HepG2 (cell line): ENCODE measurements around the gene MVP. TPM values are rescaled to one million over a fixed set of nuclear protein-coding genes. Genes with fewer than 3 reads are reported as not detected.

ENCODE experiments used
- ATAC-seq: fragments of 200-7000 bp; cut with Tn5 transposase; 3 replicates; pipeline ENCODE4 v1.9.1; 2020; ENCODE audit warnings: mild to moderate bottlenecking, moderate library complexity
- BruUV-seq: library from RNA; stranded (reverse); fragments of 400-500 nt; replicated peaks from 2 replicates; lab custom pipeline; 2021; lab: Mats Ljungman, UMichigan
- CTCF ChIA-PET: fragments of 300-600 bp; formaldehyde crosslinking; extraction: SDS; loops from one replicate; lab custom pipeline; 2021; ENCODE audit warnings: low total read pairs, inconsistent platforms, low intra/inter-chr PET ratio; lab: Yijun Ruan, JAX
- POLR2A ChIA-PET: fragments of 350-600 bp; sonication (Branson Sonifier 250); formaldehyde crosslinking; loops from one replicate; lab custom pipeline; 2020; ENCODE audit warnings: antibody characterized with exemption, inconsistent platforms; lab: Yijun Ruan, JAX
- DNase-seq: peaks from one replicate; pipeline ENCODE4 v3.0.0-alpha.2; 2015; ENCODE audit warnings: low spot score
- FAIRE-seq: peaks from 3 replicates; lab custom pipeline; 2011; peaks lifted over from hg19 to GRCh38; lab: Jason Lieb, UNC
- H2AFZ ChIP-seq: one replicate; pipeline ENCODE4 v1.6.1; 2011; ENCODE audit warnings: low read length, inconsistent platforms
- H3K27ac ChIP-seq: fragments of 300-600 bp; 3 replicates; pipeline ENCODE4 v1.8.0; 2011; ENCODE audit warnings: mixed run types, mild to moderate bottlenecking, mixed read lengths, low read length, inconsistent platforms; ENCODE audit not compliant: insufficient read depth; ENCODE audit errors: extremely low read length
- H3K27me3 ChIP-seq, 2 experiments: fragments of 200-600 bp in 1 of 2; 2 replicates in 1 of 2; 3 replicates in 1 of 2; pipeline versions ENCODE4 v1.6.0 to v1.8.0; 2011; ENCODE audit warnings: low read length in 2 of 2, mild to moderate bottlenecking in 2 of 2, moderate library complexity in 2 of 2, inconsistent platforms in 1 of 2; ENCODE audit not compliant: insufficient read depth in 2 of 2, control insufficient read depth in 1 of 2
- H3K36me3 ChIP-seq, 2 experiments: fragments of 200-600 bp in 1 of 2; replicated peaks in 1 of 2; 2 replicates in 1 of 2; 3 replicates in 1 of 2; pipeline versions ENCODE4 v1.5.1 to v1.8.0; 2011; ENCODE audit warnings: low read length in 2 of 2, inconsistent platforms in 1 of 2; ENCODE audit not compliant: insufficient read depth in 2 of 2, control insufficient read depth in 1 of 2
- H3K4me1 ChIP-seq: 2 replicates; pipeline ENCODE4 v1.5.1; 2012; ENCODE audit warnings: low read length, inconsistent platforms; ENCODE audit not compliant: insufficient read depth
- H3K4me2 ChIP-seq: 2 replicates; pipeline ENCODE4 v1.6.0; 2011; ENCODE audit warnings: low read depth, low read length, inconsistent platforms
- H3K4me3 ChIP-seq, 3 experiments: fragments of 200-600 bp in 1 of 3; sonication (generic), shearing (Covaris generic) in 1 of 3; replicated peaks in 1 of 3; 2 replicates each; pipeline ENCODE4 v1.5.1; 2011 to 2016; ENCODE audit warnings: low read length in 3 of 3, inconsistent platforms in 2 of 3, low read depth in 2 of 3, mild to moderate bottlenecking in 2 of 3, control low read depth in 1 of 3, mixed read lengths in 1 of 3; ENCODE audit not compliant: insufficient read depth in 1 of 3
- H3K79me2 ChIP-seq: one replicate; pipeline ENCODE4 v1.6.1; 2011; ENCODE audit warnings: low read length, inconsistent platforms; ENCODE audit not compliant: insufficient read depth
- H3K9ac ChIP-seq: 2 replicates; pipeline ENCODE4 v1.6.0; 2011; ENCODE audit warnings: mild to moderate bottlenecking, low read depth, low read length, inconsistent platforms; ENCODE audit not compliant: insufficient read depth
- H3K9me3 ChIP-seq: 2 replicates; pipeline ENCODE4 v1.5.1; 2012; ENCODE audit warnings: mild to moderate bottlenecking, low read length
- H4K20me1 ChIP-seq: 2 replicates; pipeline ENCODE4 v1.6.0; 2011; ENCODE audit warnings: inconsistent platforms, mild to moderate bottlenecking, low read length, moderate library complexity; ENCODE audit not compliant: insufficient read depth
- FIP1L1 ChIP-seq: fragments of 200-400 bp; formaldehyde crosslinking; IDR thresholded peaks from 2 replicates; pipeline ENCODE4 v1.6.1; 2018; ENCODE audit warnings: low read depth, mild to moderate bottlenecking, low read length, moderate library complexity, borderline replicate concordance; ENCODE audit not compliant: insufficient read depth
- SMC3 ChIP-seq: IDR thresholded peaks from 2 replicates; pipeline ENCODE4 v1.6.1; 2011; ENCODE audit warnings: low read length, improper control_type of control experiment
- ZNF572 ChIP-seq: sonication (generic); formaldehyde crosslinking; IDR thresholded peaks from 2 replicates; pipeline ENCODE4 v1.5.1; 2020; ENCODE audit warnings: mild to moderate bottlenecking, missing genetic modification reagents
- WGBS: methylation state at CpG from one replicate; pipeline ENCODE4 v1.1.6; 2017; ENCODE audit warnings: low lambda C conversion rate; 5-methylcytosine and 5-hydroxymethylcytosine counted together
- in situ Hi-C: cut with HindIII; loops from 2 replicates; pipeline ENCODE4 v1.10.0; 2017; ENCODE audit warnings: low pct_unique_long_range_greater_than_20kb; ENCODE audit not compliant: extremely low pct_ligation_motif_present
- intact Hi-C: fragments of 100-400 bp; cut with micrococcal nuclease; formaldehyde crosslinking; loops from one replicate; pipeline ENCODE4 v1.10.0; 2022; ENCODE audit not compliant: unreplicated experiment
- polyA plus RNA-seq, 8 experiments: library from polyadenylated mRNA; depleted of rRNA in 3 of 8; stranded (reverse) in 7 of 8; unstranded in 1 of 8; fragments of >200 nt; fragmentation: Illumina TruSeq in 4 of 8; extraction: Trizol in 4 of 8; gene quantifications; 2 replicates each; pipeline versions ENCODE4 v1.2.1 to v1.2.3, GENCODE V29; 2011 to 2016; ENCODE audit warnings: low read depth in 4 of 8, missing spikeins in 1 of 8, mixed read lengths in 1 of 8; ENCODE audit not compliant: insufficient read depth in 1 of 8
- total RNA-seq, 5 experiments: library from RNA; depleted of rRNA; stranded (reverse); fragments of >200 nt; fragmentation: Illumina TruSeq; extraction: Trizol; gene quantifications; 2 replicates each; pipeline ENCODE4 v1.2.3, GENCODE V29; 2016; ENCODE audit warnings: low read depth in 1 of 5
- TF ChIP-seq, protein P1 (sequence below): IDR thresholded peaks from 2 replicates; pipeline ENCODE4 v1.6.1; 2016; ENCODE audit warnings: mild to moderate bottlenecking
- TF ChIP-seq, protein P2 (sequence below): IDR thresholded peaks from 2 replicates; pipeline ENCODE4 v1.6.1; 2016; ENCODE audit warnings: low read depth, control low read depth
- TF ChIP-seq, protein P3 (sequence below): sonication (generic); formaldehyde crosslinking; IDR thresholded peaks from 2 replicates; pipeline ENCODE4 v1.8.1; 2023; ENCODE audit warnings: mild to moderate bottlenecking, missing genetic modification reagents, borderline replicate concordance
- TF ChIP-seq, protein P4 (sequence below): IDR thresholded peaks from 2 replicates; pipeline ENCODE4 v1.6.1; 2012; ENCODE audit warnings: inconsistent platforms

Gene MVP
- total and polyA plus RNA-seq, 2 of the 13 experiments (the other 11 are each of a cell fraction or from before 2014, with no cell fraction given), result 22.9 to 43.5 TPM

DNA sequence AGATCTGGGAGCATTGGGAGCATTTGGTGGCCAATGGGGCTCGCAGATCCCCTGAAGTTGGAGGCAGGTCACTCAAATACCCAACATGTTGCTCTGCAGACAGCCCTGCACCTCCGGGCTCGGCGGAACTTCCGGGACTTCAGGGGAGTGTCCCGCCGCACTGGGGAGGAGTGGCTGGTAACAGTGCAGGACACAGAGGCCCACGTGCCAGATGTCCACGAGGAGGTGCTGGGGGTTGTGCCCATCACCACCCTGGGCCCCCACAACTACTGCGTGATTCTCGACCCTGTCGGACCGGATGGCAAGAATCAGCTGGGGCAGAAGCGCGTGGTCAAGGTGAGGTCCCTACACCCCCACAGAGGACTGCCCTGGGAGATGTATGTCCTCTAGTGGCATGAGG, 16.4 kb downstream of the MVP start:
- FAIRE-seq (no peak), DNase-seq (no peak), ATAC-seq (no peak)
- H4K20me1 ChIP-seq, result no peaks in the 10 kb centered on the region
- no peak overlapping the region for H3K4me3 ChIP-seq
- intact Hi-C loops, result no loop called here
- CTCF ChIA-PET, result interaction anchor here (0.6 kb wide), 1 partner anchor 130 kb away, joined by 3 read pairs; no protein-coding TSS in a partner anchor
- BruUV-seq, result no TSS peak
- H3K27ac ChIP-seq, result no peak overlapping the region
- H3K79me2 ChIP-seq, result no peaks in the 10 kb centered on the region
- H3K4me1 ChIP-seq, result no peaks in the 10 kb centered on the region
- TF ChIP-seq, protein P1, sequence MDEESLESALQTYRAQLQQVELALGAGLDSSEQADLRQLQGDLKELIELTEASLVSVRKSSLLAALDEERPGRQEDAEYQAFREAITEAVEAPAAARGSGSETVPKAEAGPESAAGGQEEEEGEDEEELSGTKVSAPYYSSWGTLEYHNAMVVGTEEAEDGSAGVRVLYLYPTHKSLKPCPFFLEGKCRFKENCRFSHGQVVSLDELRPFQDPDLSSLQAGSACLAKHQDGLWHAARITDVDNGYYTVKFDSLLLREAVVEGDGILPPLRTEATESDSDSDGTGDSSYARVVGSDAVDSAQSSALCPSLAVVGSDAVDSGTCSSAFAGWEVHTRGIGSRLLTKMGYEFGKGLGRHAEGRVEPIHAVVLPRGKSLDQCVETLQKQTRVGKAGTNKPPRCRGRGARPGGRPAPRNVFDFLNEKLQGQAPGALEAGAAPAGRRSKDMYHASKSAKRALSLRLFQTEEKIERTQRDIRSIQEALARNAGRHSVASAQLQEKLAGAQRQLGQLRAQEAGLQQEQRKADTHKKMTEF (CRISPR knock-in tag), result no peak
- TF ChIP-seq, protein P2, sequence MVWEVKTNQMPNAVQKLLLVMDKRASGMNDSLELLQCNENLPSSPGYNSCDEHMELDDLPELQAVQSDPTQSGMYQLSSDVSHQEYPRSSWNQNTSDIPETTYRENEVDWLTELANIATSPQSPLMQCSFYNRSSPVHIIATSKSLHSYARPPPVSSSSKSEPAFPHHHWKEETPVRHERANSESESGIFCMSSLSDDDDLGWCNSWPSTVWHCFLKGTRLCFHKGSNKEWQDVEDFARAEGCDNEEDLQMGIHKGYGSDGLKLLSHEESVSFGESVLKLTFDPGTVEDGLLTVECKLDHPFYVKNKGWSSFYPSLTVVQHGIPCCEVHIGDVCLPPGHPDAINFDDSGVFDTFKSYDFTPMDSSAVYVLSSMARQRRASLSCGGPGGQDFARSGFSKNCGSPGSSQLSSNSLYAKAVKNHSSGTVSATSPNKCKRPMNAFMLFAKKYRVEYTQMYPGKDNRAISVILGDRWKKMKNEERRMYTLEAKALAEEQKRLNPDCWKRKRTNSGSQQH, result no peak
- TF ChIP-seq ZNF572 (CRISPR knock-in tag) (no peak), FIP1L1 (no peak), SMC3 (no peak)
- TF ChIP-seq, protein P3, sequence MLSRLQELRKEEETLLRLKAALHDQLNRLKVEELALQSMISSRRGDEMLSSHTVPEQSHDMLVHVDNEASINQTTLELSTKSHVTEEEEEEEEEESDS (CRISPR knock-in tag), result no peak
- TF ChIP-seq, protein P4, sequence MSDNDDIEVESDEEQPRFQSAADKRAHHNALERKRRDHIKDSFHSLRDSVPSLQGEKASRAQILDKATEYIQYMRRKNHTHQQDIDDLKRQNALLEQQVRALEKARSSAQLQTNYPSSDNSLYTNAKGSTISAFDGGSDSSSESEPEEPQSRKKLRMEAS, result no peak
- TF ChIP-seq, all 625 proteins: peak for 0
- H2AFZ ChIP-seq, result no peak overlapping the region
- no peaks in the 10 kb centered on the region for H3K9me3 ChIP-seq
- 98% methylated on average over 3 of the region's 15 CpGs for WGBS
- H3K4me2 ChIP-seq, result no peak overlapping the region
- POLR2A ChIA-PET, result interaction anchor here (1.4 kb wide), 1 partner anchor 12 kb away, joined by 3 read pairs; no protein-coding TSS in a partner anchor
- no peaks in the 10 kb centered on the region for H3K27me3 ChIP-seq
- H3K36me3 ChIP-seq, result peaks cover 5 to 13% of the 10 kb centered on the region in 2 experiments; a peak in 4 of 5 replicates
- no peak overlapping the region for H3K9ac ChIP-seq
- in situ Hi-C loops, result no loop called here
